Measurements from ENCODE around the gene ANO2.

DNA sequence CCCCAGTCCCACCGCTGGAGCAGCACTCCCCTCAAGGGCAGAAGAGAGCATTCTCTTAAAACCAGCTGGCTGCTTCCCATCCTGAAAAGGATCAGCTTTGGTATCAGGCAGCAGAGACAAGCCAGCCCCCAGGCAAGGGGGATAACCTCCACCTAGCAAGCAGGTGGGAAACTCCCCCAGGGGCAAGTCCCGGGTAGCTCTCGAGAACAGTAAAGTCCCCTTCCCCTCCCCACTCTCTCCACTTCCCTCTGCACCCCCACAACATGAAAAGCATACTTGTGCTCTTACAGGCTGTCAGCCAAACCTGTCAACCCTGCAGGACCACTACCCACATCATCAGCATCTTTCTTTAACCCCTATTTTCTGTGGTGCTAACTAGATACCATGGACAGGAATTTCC lies 259.1 kb downstream of the ANO2 start:
- TF ChIP-seq, protein P1, sequence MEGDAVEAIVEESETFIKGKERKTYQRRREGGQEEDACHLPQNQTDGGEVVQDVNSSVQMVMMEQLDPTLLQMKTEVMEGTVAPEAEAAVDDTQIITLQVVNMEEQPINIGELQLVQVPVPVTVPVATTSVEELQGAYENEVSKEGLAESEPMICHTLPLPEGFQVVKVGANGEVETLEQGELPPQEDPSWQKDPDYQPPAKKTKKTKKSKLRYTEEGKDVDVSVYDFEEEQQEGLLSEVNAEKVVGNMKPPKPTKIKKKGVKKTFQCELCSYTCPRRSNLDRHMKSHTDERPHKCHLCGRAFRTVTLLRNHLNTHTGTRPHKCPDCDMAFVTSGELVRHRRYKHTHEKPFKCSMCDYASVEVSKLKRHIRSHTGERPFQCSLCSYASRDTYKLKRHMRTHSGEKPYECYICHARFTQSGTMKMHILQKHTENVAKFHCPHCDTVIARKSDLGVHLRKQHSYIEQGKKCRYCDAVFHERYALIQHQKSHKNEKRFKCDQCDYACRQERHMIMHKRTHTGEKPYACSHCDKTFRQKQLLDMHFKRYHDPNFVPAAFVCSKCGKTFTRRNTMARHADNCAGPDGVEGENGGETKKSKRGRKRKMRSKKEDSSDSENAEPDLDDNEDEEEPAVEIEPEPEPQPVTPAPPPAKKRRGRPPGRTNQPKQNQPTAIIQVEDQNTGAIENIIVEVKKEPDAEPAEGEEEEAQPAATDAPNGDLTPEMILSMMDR (IDR thresholded peaks at IDR 0.05; ENCODE audit: extremely low read depth in 1 of 2, insufficient read depth in 1 of 2, low read depth in 1 of 2, low read length in 2 of 2) = no peak
- TF ChIP-seq POLR2AphosphoS5 (IDR thresholded peaks at IDR 0.05; ENCODE audit: insufficient read depth, low read depth, low read length) = no peak
- no peak for TF ChIP-seq EZH2 (IDR thresholded peaks at IDR 0.05; ENCODE audit: borderline replicate concordance, low read depth, low read length, severe bottlenecking)
- TF ChIP-seq POLR2A (IDR thresholded peaks at IDR 0.05; ENCODE audit: low read depth, low read length) = no peak
- TF ChIP-seq GATA2 (IDR thresholded peaks at IDR 0.05; ENCODE audit: insufficient read depth, insufficient read length, low read depth, low read length) = no peak
- TF ChIP-seq, protein P2, sequence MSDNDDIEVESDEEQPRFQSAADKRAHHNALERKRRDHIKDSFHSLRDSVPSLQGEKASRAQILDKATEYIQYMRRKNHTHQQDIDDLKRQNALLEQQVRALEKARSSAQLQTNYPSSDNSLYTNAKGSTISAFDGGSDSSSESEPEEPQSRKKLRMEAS (IDR thresholded peaks at IDR 0.05; ENCODE audit: insufficient read depth, insufficient read length) = no peak
- no peak for TF ChIP-seq JUN (IDR thresholded peaks at IDR 0.05; ENCODE audit: borderline replicate concordance, insufficient read depth, insufficient read length, low read depth)
- TF ChIP-seq MYC (IDR thresholded peaks at IDR 0.05; ENCODE audit: low read depth, low read length) = no peak
- no peak for TF ChIP-seq FOS (IDR thresholded peaks at IDR 0.05; ENCODE audit: borderline replicate concordance, insufficient read depth, low read length)
